Stimulated activated CD8-positive, alpha-beta memory T cell treated with anti-CD3 and anti-CD28 coated beads, Interleukin-4, amount 100 ng/mL, for 24 hours (primary cell): Measurements from ENCODE around the gene SLC22A6.
"Not testable (repeated sequence)": the region's sequence is repeated elsewhere in the genome, so short reads cannot be mapped to it uniquely, and the experiment has no call there.

ENCODE experiments used
- DNase-seq: peaks from one replicate; pipeline ENCODE4 v3.0.0-alpha.2; 2020; ENCODE audit warnings: low read depth

The SLC22A6 gene

DNA sequence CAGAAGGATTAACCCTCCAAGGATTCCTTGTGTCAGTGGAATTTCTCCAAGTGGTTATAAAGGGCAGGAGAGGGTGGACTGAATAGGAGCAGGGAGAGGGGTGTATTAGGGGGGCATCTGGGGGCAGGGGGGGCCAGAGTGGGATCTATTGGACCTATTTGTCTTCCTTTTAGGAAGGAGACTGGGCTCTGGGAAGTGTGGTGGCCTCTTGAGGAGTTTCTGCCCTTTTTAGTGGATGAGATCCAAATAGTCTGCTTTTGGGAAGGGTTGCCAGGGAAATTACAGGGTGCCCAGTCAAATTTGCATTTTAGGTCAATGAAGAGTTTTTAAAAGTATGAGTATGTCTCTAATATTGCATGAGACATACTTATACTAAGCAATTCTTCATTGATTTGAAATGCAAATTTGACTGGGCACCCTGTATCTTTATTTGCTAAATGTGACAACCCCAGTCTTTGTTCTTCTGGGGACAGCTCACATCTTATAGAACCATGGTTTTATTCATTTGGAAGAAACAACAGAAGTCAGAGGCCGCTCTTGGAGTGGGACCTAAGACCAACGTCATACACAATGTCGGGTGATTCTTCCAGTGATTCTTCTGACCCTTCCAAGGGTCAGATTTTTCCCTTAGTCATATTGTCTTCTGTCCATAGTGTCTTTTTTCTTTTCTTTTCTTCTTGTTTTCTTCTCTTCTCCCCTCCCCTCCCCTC, 429 bp upstream of the SLC22A6 start:
- DNase-seq = no peak

DNA sequence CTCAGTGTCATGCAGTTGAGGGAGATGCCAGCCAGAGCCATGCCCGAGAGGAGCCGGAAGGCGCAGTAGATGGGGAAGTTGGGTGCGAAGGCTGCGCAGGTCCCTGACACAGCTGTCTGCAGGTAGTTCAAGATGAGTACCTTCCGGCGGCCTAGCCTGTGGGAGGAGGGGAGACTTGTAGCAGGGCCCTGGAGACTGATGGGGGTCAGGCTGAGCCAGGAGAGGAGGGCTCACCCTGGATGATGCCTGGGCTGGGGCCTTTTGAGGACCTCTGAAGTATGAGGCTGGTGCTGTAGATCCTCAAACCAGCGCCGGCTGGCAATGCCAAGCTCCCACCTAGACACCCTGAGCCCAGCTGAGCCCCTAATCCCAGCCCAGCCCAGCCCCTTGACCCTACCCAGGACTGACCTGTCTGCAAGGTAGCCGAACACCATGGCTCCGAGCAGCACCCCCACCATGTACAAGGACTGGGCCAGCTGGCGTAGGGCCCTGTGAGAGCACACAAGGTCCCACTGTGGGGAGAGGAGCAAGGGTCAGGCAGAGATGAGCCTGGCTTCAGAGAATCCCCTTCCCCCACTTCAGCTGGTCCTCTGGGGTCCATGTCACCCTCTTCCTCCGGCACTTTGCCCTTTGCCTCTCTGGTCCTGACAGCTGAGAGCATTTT, 1.1 kb downstream of the SLC22A6 start:
- no peak for DNase-seq

DNA sequence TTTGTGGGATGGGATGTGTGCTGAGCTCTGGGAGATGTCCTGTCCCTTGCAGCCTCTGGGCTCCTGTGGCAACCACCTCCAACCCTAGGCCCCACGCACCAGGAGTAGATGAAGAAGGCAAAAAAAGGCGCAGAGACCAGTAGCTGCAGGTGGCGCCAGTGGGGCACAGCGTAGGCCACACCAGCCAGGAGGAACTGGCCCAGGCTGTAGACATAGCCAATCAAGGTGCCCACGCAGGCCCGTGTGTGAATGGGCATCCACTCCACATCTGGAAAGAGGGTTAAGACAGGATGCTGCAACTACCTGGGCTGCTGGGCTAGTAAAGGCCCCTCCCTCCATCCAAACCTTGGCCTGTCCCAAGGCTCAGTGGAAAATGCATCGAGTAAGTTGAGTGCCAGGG, 3.0 kb downstream of the SLC22A6 start:
- DNase-seq = no peak

DNA sequence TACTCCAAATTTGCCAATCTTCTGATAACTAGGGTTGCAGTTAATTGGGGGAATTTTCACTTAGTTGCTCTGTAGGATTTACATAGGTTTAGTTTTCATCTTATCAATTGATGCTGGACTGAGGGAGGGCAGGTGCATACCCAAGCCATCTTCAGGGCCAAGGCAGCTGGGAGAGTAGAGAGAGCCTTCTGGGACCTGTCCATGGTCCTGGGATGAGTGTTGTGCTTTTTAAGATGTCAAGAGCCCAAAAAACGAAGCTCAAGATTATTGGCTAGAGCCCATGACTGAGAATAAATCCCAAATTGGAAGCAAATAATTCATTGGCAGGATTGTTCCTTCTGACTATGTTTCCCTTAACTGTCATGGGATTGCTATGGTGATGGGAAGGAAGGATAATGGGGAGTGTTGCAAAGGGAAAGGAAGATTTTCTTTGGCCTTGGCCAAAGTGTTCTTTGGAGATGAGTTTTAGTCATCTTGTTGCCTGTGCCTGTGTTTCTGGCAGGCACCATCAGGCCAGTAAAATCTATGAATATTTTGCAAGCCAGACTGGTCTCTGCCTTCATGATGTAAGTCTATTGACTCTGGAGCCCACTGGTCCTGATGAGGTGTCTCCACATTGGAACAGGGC, 4.5 kb downstream of the SLC22A6 start:
- no peak for DNase-seq

GRCh38 chr11:62976109-62976508, 8.7 kb downstream of the SLC22A6 start:
- DNase-seq = no peak

DNA sequence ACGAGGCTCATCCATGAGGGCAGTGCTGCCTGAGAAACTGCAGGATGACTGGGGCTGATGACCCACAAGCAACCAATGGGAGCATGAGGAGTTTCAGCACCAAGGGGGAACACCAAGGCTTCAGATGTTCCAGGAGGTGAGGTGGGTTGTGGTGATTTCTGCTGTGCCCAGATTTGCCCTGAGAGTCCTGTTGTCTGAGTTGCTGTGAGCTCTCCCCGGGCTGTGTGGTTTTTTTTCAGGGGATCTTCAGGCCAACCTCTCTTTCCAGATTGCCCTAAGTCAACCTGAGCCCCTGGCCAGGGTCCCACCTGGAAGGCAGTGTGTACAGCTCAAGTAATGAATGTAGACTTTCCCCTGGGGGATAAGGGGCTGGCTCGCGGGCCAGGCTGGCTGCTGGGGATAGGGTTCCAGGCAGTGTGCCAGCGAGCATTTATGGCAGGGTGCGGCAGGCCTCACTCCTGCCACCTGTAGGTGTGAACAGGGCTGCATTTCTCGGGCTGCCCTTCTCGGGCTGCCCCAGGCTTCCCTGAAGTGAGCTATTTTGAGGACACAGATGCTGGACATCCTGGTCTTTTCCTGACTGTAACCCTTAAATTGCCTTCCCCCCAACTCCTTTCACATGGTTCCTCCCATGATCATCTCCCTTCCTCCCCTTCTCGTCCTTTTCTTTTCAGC, 9.8 kb downstream of the SLC22A6 start:
- DNase-seq = no peak

- no peak for DNase-seq
Observed at GRCh38 chr11:62965574-62965973, 19.2 kb downstream of the SLC22A6 start.

GRCh38 chr11:62962391-62962790, 22.4 kb downstream of the SLC22A6 start:
- no peak for DNase-seq

DNA sequence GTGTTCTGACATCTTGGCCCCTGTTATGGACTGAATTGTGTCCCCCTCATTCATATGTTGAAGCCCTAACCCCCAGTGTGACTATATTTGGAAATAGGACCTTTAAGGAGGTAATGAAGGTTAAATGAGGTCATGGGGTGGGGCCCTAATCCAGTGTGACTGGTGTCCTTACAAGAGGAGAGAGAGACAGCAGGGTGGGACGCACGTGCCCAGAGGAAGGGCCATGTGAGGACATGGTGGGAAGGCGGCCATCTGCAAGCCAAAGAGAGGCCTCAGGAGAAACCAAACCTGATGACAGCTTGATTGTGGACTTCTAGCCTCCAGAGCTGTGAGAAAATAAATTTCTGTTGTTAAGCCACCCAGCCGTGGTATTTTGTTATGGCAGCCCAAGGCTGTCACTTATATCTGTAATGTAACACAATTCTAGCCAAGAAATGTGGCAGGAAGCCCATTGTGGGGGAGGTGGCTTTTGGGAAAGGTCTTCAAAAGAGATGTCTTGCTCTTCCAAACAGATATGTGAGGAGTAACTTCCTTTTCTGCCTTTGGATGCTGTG, 23.7 kb downstream of the SLC22A6 start:
- no peak for DNase-seq

DNA sequence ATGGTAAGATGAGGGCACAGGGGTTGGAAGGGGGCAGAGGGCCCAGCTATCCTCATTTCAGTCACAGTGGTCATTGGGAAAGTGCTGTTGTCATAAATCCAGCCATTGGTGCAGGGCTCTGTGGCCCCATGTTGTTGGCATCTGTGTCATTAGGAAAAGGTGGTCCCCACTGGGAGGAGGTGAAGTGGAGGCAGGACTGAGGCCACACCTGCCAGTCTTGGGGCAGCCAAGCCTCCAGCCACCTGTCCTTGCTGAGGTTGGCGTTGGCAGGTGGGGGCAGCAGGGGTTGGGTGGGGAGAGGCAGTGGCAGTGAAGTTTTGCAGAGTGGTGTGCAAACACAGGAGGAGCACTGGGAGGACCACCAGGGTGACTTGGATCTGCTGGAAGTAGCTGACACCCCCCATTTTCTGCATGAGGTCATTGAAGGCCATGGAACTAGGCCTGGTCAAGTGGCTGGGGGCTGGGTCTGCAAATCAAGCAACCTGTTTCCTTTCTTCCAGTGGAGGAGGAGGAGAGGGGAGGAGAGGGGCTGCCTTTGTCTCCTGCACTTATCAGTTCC, 25.3 kb downstream of the SLC22A6 start:
- DNase-seq = no peak

- no peak for DNase-seq
Observed at GRCh38 chr11:62958547-62959421, 26.0 kb downstream of the SLC22A6 start.

GRCh38 chr11:62957147-62957546, 27.6 kb downstream of the SLC22A6 start:
- DNase-seq = no peak

GRCh38 chr11:62954478-62954877, 30.3 kb downstream of the SLC22A6 start:
- no peak for DNase-seq

DNA sequence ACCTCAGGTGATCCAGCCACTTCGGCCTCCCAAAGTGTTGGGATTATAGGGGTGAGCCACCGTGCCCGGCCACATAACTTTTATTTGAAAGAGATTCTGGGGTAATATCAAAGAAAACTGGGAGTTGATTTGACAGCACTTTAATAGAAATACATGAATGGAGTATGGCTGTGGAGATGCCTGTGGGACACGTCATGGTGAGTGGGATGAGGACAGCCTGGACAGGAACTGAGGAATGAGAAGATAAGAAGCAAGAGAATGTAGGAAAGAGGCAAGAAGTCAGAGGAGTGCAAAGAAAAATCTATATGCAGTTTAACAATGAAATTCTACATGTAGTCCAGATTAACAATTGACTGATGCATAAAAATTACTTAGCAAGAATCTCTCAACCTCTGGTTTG, 31.0 kb downstream of the SLC22A6 start:
- no peak for DNase-seq

GRCh38 chr11:62948765-62949320, 35.9 kb downstream of the SLC22A6 start:
- DNase-seq = no peak

DNA sequence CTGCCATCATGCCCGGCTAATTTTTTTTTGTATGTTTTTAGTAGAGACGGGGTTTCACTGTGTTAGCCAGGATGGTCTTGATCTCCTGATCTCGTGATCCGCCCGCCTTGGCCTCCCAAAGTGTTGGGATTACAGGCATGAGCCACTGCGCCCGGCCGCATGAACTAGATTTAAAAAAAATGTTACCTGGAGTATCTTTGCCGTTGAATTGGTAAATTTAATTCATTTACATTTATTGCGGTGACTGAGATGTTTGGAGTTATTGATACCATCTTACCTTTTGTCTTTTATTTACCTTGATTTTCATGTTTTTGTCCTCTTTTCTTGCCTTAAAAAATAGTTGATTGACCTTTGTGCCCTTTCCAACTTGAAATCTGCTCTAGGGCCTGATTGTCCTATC, 39.2 kb downstream of the SLC22A6 start:
- not testable (repeated sequence) for DNase-seq

DNA sequence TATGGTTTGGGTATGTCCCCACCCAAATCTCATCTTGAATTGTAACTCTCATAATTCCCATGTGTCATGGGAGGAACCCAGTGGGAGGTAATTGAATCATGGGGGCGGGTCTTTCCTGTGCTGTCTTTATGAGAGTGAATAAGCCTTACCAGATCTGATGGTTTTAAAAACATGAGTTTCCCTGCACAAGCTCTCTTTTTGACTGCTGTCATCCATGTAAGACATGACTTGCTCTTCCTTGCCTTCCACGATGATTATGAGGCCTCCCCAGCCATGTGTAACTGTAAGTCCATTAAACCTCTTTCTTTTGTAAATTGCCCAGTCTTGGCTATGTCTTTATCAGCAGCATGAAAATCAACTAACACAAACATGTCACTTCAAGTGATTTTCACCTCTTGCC, 47.2 kb downstream of the SLC22A6 start:
- not testable (repeated sequence) for DNase-seq

DNA sequence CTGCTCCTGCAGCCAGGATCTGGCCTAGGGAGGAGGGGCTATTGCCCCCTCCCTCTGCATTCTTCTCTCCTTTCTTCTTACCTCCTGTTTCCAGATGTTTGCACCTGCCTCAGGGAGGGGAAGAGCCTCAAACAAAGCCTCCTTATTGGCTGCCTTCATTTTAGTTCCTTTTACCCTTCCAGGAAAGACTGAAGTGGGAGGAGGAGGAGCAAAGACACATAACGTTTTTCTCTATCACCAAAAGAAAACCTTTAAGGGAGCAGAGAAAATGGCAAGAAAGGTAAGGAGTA, 50.3 kb downstream of the SLC22A6 start:
- no peak for DNase-seq

- DNase-seq = no peak
Observed at GRCh38 chr11:62933750-62934495, 50.8 kb downstream of the SLC22A6 start.

DNA sequence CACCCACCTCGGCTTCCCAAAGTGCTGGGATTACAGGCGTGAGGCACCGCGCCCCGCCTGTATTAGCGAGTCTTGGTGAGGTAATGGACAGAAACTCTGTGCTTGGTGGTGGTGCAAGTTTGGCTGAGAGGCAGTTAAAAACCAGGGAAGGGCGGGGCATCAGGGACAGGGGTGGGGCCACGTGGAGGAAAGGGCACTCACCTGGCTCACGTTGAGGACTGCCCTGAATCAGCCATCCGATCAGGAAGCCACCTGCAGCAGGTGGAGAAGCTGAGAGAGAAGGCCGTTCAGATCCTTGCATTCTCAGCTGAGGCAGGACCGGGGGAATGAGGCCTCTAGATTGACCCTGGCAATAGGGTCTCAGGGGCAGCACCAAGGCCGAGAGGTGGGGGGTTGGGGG, 51.5 kb downstream of the SLC22A6 start:
- no peak for DNase-seq
